ENCODE data around the gene GPR141. TPM values are rescaled to one million over a fixed set of nuclear protein-coding genes. Genes with fewer than 3 reads are reported as not detected.

Gene GPR141
- polyA plus RNA-seq, 1 donor (not counting 4 experiments of a cell fraction or from before 2014, with no cell fraction given) = not detected

DNA sequence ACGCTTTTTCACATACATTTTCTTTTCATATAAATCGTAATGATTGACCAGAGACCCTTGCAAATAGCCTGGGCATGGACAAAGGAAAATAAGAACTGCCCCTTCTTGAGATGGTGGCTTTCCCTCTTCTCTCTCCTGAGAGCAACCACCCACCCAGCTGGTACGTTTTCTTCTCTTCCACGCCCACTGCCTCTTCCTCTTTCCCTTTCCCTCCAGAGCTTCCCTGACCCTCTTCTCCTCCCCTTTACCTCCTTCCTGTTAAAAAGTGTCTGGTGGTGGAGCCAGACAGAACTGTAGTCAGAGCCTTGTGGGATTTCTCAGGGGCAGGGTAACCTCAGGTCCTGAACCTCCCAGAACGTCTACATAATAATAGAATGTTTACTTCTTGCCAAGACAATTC is 23.2 kb downstream of the GPR141 start:
- no peaks in the 10 kb centered on the region for H3K36me3 ChIP-seq (ENCODE audit: control insufficient read depth in 2 of 2, extremely low read depth in 1 of 2, insufficient read depth in 2 of 2, low read length in 2 of 2)
- H3K27ac ChIP-seq (ENCODE audit: control insufficient read depth, insufficient read depth, low read length) = no peak overlapping the region
- no peaks in the 10 kb centered on the region for H3K79me2 ChIP-seq (ENCODE audit: control insufficient read depth, insufficient read depth, low read length)
- dilution Hi-C loops (cut with MboI; ENCODE audit: extremely low pct_ligation_motif_present, low sequenced_read_pairs) = no loop called here
- TF ChIP-seq EZH2 (IDR thresholded peaks at IDR 0.05; ENCODE audit: low read length) (no peak), CTCF (optimal IDR thresholded peaks at IDR 0.05 in 1 of 3, IDR thresholded peaks at IDR 0.05 in 1 of 3, conservative IDR thresholded peaks at IDR 0.05 in 1 of 3; ENCODE audit: extremely low read depth in 1 of 3, insufficient read depth in 2 of 3, low read length in 3 of 3) (no peak)
- no peak for FAIRE-seq
- no peaks in the 10 kb centered on the region for H3K27me3 ChIP-seq (ENCODE audit: control insufficient read depth, extremely low read depth, insufficient read depth, low read length)
- no peaks in the 10 kb centered on the region for H3K9me1 ChIP-seq (ENCODE audit: control insufficient read depth, extremely low read depth, insufficient read depth, low read length)
- no peak overlapping the region for H3K4me2 ChIP-seq (ENCODE audit: control insufficient read depth, extremely low read depth, insufficient read depth, low read depth, low read length)
- H3K9me3 ChIP-seq (ENCODE audit: control insufficient read depth, low read depth, low read length) = no peaks in the 10 kb centered on the region
- no peak overlapping the region for H3K4me3 ChIP-seq (ENCODE audit: control insufficient read depth in 2 of 3, extremely low read depth in 1 of 3, insufficient read depth in 2 of 3, low read depth in 1 of 3, low read length in 3 of 3)
- DNase-seq (ENCODE audit: low read depth, low spot score) = no peak
- H3K4me1 ChIP-seq (ENCODE audit: control insufficient read depth, extremely low read depth, insufficient read depth, low read length) = no peaks in the 10 kb centered on the region
- no peak overlapping the region for H2AFZ ChIP-seq (ENCODE audit: control insufficient read depth, low read length)
- no peaks in the 10 kb centered on the region for H4K20me1 ChIP-seq (ENCODE audit: control insufficient read depth, extremely low read depth, insufficient read depth, low read length)
- no peak overlapping the region for H3K9ac ChIP-seq (ENCODE audit: control insufficient read depth, extremely low read depth, insufficient read depth, low read length)

DNA sequence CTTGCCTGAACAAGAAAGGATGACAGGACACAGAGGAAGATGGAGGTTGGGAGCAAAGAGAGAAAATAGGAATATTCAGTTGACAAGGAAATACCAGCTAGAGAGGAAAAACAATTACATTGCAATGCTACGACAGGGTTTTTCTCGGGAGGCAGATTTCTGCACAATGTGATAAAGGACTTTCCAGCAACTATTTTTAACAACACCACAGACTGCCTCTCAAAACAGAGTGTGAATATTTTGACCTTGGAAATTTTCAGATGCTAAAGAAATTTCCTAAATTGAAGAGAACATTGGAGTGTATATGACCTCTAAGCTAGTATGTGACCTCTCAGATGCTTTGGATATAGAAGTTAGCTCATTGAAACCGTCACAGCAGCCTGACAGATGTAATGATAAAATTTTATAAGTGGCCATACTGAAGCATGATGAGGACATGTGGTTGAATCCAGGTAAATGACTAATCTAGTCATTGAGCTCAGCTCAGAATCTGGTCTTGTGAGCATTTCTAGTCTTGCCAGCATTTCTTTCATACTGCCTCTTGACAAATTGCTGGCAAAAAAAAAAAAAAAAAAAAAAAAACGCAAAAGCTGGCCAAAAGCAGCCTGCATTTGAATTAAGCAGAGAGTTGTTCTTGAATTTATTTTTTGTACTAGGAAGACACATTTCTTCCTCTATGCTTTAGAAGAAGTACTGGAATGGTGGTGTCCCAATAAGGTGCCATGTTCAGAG is 24.4 kb downstream of the GPR141 start:
- no peak for FAIRE-seq
- no peak overlapping the region for H3K4me2 ChIP-seq (ENCODE audit: control insufficient read depth, extremely low read depth, insufficient read depth, low read depth, low read length)
- H4K20me1 ChIP-seq (ENCODE audit: control insufficient read depth, extremely low read depth, insufficient read depth, low read length) = no peaks in the 10 kb centered on the region
- H3K27ac ChIP-seq (ENCODE audit: control insufficient read depth, insufficient read depth, low read length) = no peak overlapping the region
- no peak overlapping the region for H2AFZ ChIP-seq (ENCODE audit: control insufficient read depth, low read length)
- TF ChIP-seq EZH2 (IDR thresholded peaks at IDR 0.05; ENCODE audit: low read length) = no peak
- no peak for TF ChIP-seq CTCF (optimal IDR thresholded peaks at IDR 0.05 in 1 of 3, IDR thresholded peaks at IDR 0.05 in 1 of 3, conservative IDR thresholded peaks at IDR 0.05 in 1 of 3; ENCODE audit: extremely low read depth in 1 of 3, insufficient read depth in 2 of 3, low read length in 3 of 3)
- no peak overlapping the region for H3K4me3 ChIP-seq (ENCODE audit: control insufficient read depth in 2 of 3, extremely low read depth in 1 of 3, insufficient read depth in 2 of 3, low read depth in 1 of 3, low read length in 3 of 3)
- no peaks in the 10 kb centered on the region for H3K36me3 ChIP-seq (ENCODE audit: control insufficient read depth in 2 of 2, extremely low read depth in 1 of 2, insufficient read depth in 2 of 2, low read length in 2 of 2)
- H3K9me3 ChIP-seq (ENCODE audit: control insufficient read depth, low read depth, low read length) = no peaks in the 10 kb centered on the region
- no peaks in the 10 kb centered on the region for H3K79me2 ChIP-seq (ENCODE audit: control insufficient read depth, insufficient read depth, low read length)
- H3K27me3 ChIP-seq (ENCODE audit: control insufficient read depth, extremely low read depth, insufficient read depth, low read length) = no peaks in the 10 kb centered on the region
- H3K9ac ChIP-seq (ENCODE audit: control insufficient read depth, extremely low read depth, insufficient read depth, low read length) = no peak overlapping the region
- H3K9me1 ChIP-seq (ENCODE audit: control insufficient read depth, extremely low read depth, insufficient read depth, low read length) = no peaks in the 10 kb centered on the region
- DNase-seq (ENCODE audit: low read depth, low spot score) = no peak
- dilution Hi-C loops (cut with MboI; ENCODE audit: extremely low pct_ligation_motif_present, low sequenced_read_pairs) = no loop called here
- H3K4me1 ChIP-seq (ENCODE audit: control insufficient read depth, extremely low read depth, insufficient read depth, low read length) = no peaks in the 10 kb centered on the region

Measured in keratinocyte (primary cell).